ENCODE measurements around the gene PRMT9. TPM values are rescaled to one million over a fixed set of nuclear protein-coding genes. Genes with fewer than 3 reads are reported as not detected.

The PRMT9 gene
- total RNA-seq (2014; rRNA removed): 7.4 and 9.1 TPM in 2 replicates
- 2.9 TPM for polyA plus RNA-seq (2012)

DNA sequence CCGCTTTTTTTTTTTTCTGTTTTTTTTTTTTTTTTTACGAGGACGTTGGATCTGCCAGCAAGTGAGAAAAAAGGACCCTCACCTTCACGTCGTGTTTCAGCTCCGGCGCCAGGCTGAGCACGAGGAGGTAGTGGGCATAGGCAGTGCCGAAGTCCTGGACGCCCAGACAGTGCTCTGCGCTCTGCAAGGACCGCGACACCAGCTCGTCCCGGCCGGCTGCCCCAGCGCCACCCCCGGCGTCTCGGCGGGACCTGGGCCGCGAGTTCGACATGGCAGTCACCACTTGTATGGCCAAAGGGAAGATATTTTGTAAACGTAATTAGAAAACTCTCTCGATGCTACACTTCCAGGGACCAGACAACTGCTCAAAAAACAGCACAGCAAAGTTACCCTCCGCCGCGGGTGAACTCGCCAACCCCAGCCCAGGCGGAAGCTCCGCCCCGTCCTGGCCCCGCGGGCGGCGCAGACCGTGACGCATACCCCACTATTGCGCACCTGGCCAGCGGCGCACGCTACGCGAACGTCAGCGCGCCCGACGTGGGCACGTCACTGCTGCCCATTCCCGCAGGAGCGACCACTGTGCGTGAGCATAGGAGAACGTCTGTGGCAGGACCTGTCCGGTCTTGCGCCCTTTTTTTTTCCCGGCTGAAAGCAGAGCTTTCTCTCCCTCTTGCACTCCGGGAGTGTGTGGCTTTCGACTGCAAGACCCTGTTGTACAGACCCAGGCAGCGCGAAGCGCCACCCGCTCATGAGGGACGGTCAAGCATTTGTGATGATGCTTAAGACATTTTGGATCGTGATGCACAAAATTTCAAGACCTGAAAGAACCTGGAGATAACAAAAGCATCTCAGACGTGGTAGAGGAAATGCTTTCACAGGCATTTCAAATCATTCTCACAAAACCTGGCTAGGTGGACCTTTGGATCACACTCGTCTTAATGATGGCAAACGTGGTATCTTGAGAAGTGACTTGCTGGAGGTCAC is at the start of gene PRMT9:
PRMT9 (minus strand) TSS at position 447 of the 984 bp plus-strand sequence; CDS start at position 271, 176 bp downstream.
- DNase-seq (ENCODE audit: low read depth): peak; percentile 89

- peak; percentile 54 for DNase-seq (ENCODE audit: low read depth)
These were observed 48.7 kb upstream of the PRMT9 start for GRCh38 chr4:147732518-147733235.

- DNase-seq (ENCODE audit: low read depth): peak; percentile 85
These were observed 47.9 kb upstream of the PRMT9 start, which contains the start of gene ARHGAP10 for GRCh38 chr4:147731580-147732517. TSS of gene ARHGAP10 (plus strand) at chr4:147732088. CDS start at chr4:147732302, 214 bp downstream.

DNA sequence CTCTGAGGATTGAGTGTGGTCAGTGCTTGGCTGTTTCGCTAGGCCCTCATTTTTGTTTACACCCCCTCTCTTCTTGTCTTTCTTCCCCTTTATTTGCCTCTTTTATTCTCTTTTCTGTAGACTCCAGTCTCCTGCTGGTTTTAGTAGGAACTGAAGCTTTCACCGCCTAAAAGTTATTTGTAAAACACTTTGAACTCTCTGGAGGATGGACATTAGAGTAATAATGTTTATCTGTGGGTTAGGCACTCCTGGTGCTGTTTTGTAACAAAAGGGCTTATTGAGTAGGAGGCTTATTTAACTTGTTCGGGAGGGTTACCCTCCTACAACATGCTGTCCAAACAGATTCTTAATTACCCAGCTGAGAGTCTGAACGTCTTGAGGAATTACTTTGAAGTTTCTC is 46.4 kb upstream of the PRMT9 start:
- DNase-seq (ENCODE audit: low read depth): no peak

GRCh38 chr4:147727476-147728028 is 43.6 kb upstream of the PRMT9 start:
- no peak for DNase-seq (ENCODE audit: low read depth)

- no peak for DNase-seq (ENCODE audit: low read depth)
These were observed 41.7 kb upstream of the PRMT9 start for GRCh38 chr4:147725673-147726072.

DNA sequence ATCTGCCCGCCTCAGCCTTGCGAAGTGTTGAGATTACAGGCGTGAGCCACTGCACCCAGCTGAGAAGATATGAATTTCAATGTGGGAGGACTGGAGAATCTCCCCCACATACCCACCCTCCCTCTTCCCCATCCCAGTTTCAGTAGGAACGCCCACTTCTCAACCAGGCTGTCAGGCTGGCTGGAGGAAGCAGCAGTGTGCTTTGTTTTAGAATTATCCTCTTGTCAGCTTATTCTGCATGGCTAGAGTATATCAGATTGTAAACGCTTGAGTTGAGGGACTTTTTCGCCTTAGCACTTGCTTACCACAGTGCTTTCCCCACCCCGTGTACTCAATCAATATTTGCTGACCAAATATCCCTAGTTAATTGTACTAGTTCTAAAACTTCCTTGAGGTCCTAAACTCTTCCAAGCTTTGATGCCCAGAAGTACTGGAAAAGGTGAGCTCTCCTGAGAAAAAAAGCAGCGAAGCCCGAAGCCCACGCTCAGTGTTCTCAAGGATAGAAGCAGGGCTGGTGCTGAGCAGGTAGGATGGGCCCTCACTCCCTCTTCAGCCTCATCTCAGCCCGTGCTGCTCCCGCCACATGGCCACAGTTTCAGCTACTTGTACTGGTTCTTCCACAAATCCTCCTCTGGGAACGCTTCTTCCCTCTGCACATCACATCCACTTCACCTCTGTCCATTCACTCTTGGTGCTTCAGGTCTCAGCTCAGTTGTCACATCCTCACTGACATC is 40.7 kb upstream of the PRMT9 start:
- DNase-seq (ENCODE audit: low read depth): no peak

DNA sequence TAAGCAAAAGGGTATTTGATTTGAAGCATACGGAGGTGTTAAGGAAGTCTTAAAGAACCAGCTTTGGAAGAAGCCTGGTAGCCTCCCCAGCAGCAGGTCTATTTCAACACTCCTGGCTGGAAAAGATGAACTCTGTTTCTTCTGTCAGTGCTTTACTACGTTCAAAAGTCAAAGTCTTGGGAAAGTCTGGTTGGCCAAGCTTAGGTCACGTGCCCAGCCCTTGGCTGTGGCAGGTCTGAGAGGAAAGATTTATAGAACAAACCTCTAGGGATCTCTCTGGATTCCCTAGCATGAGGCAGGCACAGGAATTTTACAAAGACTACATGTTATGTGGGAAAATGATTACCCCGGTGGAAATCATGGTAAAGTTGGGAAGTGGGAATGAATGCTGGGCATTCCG is 39.4 kb upstream of the PRMT9 start:
- DNase-seq (ENCODE audit: low read depth): no peak

- DNase-seq (ENCODE audit: low read depth): no peak
These were observed 33.9 kb upstream of the PRMT9 start for GRCh38 chr4:147717878-147718277.

- peak; percentile 71 for DNase-seq (ENCODE audit: low read depth)
These were observed 30.8 kb upstream of the PRMT9 start for GRCh38 chr4:147714575-147715401.

DNA sequence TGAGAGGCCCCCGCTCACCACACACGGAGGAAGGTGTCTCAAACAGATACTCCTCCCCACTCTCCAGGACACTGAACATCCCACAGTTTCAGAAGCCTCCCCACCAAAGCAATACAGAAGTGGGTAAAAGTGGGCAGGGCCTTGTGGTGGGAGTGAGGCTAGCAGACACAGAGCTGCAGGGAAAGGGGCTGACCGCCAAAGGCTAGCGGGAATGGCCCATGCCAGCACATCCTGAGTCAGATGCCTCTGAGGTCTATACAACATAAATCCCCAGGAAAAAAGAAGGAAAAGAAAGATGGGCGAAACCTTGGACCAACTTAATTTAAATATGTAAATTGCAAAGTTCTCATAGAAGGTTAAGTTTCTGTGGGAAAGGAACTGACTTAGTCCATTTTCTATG is 26.0 kb upstream of the PRMT9 start:
- peak; percentile 58 for DNase-seq (ENCODE audit: low read depth)

DNA sequence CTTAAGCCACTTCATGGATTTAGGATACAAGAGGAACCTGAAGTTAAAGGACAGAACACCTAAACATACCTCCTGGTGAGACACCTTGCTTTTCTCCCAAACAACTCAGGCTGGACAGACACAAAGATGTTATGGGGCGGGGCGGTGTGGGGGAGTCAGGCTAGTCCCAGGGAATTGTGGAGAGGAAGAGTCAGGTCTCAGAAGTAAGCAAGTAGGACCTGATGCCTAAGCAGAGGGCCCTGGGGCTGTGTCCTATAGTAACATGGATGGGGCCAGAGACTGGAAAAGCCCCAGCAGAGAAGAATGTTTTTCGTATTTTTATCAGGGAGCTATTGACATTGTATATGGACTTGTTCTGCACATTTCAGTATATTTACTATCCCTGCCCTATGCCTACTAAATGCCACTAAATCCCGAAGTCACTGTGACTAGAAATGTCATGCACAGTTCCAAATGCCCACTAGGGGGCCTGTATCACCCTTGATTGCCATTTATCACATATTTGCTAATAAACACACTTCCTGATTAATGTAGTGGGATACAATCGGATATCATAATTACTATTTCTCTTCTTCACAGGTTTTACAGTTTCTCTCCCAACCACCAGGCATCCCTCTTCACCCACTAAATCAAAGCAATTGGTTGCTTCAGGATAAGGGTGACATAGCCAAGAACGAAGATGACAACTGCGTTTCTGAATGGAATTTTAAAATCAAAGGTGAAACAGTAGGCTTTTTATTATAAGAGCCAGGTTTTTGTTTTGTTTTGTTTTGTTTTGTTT is 24.1 kb upstream of the PRMT9 start:
- peak; percentile 51 for DNase-seq (ENCODE audit: low read depth)

- no peak for DNase-seq (ENCODE audit: low read depth)
These were observed 20.9 kb upstream of the PRMT9 start for GRCh38 chr4:147704846-147705245.

DNA sequence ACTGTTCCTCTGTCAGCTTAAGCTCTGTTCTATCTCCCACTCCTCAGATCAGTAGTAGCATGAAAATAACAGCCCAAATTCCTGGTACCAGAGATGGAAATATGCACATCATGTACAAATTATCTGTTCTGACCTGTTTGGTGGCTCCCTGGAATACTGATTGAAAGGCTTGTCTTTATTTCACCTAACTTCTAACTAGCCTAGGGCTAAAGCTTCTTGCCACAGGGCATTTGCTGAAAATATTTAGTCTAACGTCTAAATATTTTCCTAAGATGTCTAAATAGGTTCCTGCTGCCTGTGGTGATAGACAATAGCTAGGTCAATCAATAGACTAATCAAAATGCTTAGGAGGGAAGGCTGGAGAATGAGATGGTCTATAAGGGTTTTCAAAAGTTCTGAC is 12.9 kb upstream of the PRMT9 start:
- no peak for DNase-seq (ENCODE audit: low read depth)

DNA sequence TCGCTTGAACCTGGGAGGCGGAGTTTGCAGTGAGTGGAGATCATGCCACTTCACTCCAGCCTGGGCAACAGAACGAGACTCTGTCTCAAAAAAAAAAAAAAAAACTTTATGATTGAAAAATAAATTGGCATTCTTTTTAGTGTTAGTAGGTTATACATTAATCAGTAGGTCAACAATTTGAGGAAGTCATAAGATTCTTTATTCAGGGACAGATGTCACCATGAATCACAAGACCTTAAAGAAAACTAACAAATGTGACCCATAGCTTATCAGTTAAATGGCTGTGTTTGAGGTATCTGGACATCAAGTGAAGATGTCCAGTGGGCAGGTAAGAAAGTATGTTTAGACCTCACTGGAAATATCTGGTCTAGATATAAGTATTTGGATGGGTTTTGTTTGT is 9.3 kb upstream of the PRMT9 start:
- DNase-seq (ENCODE audit: low read depth): no peak

GRCh38 chr4:147691820-147692219 is 7.9 kb upstream of the PRMT9 start:
- no peak for DNase-seq (ENCODE audit: low read depth)

- DNase-seq (ENCODE audit: low read depth): no peak
These were observed 5.1 kb upstream of the PRMT9 start for GRCh38 chr4:147689067-147689466.

DNA sequence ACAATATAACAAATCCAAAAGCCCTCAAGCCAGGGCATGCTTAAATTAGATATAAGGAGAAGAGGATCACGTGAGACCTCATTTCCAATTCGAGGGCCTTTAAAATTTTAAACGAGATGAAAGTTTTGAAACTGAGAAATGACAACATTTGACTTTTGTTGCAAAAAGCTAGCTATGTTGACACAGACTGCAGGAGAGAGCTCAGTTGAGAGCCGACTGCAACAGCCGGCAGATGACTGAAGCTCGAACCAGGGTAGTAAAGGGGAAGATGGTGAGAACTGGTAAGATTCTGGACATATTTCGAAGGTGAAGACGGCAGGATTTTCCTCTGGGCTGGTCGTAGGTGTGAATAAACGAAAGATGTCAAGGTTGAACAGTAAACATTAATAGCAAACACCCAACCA is 773 bp downstream of the PRMT9 start:
- DNase-seq (ENCODE audit: low read depth): peak; percentile 36

GRCh38 chr4:147682755-147683154 is 1.2 kb downstream of the PRMT9 start:
- DNase-seq (ENCODE audit: low read depth): no peak
